Testis (tissue), 2 donors: ENCODE data around the gene C1orf21.

Source experiments
- POLR2A ChIP-seq: fragments of 450-650 bp; IDR thresholded peaks from one replicate; pipeline ENCODE4 v1.6.1; 2017; ENCODE audit warnings: antibody characterized with exemption, mild to moderate bottlenecking, moderate library complexity
- TF ChIP-seq, protein P1 (sequence below), 3 experiments: fragments of 450-650 bp in 2 of 3; fragments of 200-600 bp in 1 of 3; sonication (generic) in 1 of 3; IDR thresholded peaks; one replicate each; pipeline ENCODE4 v1.5.1; 2016 to 2019; ENCODE audit warnings: antibody characterized with exemption in 3 of 3, mild to moderate bottlenecking in 2 of 3, moderate library complexity in 1 of 3

DNA sequence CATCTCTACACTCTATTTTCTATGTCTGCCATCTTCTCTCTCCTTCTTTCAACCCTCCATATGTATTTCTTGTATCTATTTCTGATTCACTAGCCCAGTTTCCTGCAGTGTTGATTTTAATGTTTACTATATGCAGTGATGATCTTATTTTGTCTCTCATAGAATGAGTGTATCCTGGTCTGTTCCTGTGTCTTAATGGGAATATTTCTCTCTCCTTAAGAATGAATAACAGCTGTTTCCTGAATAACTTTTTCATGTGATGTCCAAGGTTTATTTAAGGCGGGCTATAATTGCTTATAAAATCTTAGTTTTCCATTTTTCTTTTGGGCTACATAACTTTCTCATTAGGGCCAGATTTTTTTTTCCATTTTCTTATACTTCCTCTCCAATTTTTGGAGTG lies 144.5 kb downstream of the C1orf21 start:
- TF ChIP-seq, protein P1, sequence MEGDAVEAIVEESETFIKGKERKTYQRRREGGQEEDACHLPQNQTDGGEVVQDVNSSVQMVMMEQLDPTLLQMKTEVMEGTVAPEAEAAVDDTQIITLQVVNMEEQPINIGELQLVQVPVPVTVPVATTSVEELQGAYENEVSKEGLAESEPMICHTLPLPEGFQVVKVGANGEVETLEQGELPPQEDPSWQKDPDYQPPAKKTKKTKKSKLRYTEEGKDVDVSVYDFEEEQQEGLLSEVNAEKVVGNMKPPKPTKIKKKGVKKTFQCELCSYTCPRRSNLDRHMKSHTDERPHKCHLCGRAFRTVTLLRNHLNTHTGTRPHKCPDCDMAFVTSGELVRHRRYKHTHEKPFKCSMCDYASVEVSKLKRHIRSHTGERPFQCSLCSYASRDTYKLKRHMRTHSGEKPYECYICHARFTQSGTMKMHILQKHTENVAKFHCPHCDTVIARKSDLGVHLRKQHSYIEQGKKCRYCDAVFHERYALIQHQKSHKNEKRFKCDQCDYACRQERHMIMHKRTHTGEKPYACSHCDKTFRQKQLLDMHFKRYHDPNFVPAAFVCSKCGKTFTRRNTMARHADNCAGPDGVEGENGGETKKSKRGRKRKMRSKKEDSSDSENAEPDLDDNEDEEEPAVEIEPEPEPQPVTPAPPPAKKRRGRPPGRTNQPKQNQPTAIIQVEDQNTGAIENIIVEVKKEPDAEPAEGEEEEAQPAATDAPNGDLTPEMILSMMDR (IDR thresholded peaks at IDR 0.05) = no peak
- no peak for TF ChIP-seq POLR2A
